ENCODE results near the gene IGSF3. TPM values are rescaled to one million over a fixed set of nuclear protein-coding genes. Genes with fewer than 3 reads are reported as not detected.
A peak's percentile ranks its signal among the peaks of the same experiment; 100 is the strongest.
"Not testable (repeated sequence)": the region's sequence is repeated elsewhere in the genome, so short reads cannot be mapped to it uniquely, and the experiment has no call there.

The IGSF3 gene
- total RNA-seq, 4 donors from 2014 or later = 0.25 to 1.2 (median 0.72) TPM

GRCh38 chr1:116596742-116597307 is 70.7 kb downstream of the IGSF3 start:
- H3K27me3 ChIP-seq, ATAC-seq, H3K36me3 ChIP-seq, H3K4me3 ChIP-seq, H3K4me1 ChIP-seq, DNase-seq, H3K9me3 ChIP-seq, H3K27ac ChIP-seq: not testable (repeated sequence)
- intact Hi-C loops (cut with DNase I; ENCODE audit: low total_unique reads) (loop anchor here (1.0 kb wide), 1 partner anchor 23 kb away; no protein-coding TSS in a partner anchor), in situ Hi-C loops (cut with MboI; ENCODE audit: low sequenced_read_pairs in 4 of 4) (loop anchor here in 1 of 4 donors (25.0 kb wide), 1 partner anchor 440 kb away; no protein-coding TSS in a partner anchor)

DNA sequence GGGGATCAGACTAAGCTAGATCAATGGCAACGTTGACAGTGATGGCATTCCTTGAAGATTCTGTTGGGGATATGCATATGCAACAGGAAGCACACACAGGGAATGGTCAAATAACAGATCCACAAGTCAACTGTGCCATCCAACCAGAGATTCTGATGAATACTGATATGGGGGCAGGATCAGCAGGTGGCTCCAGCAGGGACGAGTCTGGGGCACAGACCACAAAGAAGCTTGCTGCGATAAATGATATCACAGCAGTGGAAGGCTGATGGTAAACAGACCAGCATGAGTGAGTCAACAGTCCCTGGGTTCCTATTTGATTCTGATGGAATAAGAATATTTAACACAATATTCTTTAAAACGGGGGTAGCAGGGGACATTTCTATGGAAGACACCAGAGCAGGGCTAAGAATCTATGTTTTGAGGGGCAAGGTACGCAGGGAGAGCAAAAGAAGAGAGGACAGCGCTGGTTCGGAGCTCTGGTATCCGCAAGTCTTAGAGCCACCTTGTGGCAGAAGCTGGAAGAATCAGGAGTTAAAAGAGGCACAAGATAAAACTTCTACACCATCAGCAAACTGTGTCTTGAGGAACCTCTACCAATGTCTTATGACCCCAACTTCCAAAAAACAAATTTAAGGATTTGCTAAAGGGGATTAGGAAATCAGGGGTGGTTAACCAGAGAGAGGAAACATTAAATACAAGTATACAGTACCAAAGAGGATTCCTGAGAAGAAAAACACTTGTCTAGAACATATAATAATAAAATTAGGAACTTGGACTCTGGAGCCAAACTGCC is 71.4 kb downstream of the IGSF3 start:
- not testable (repeated sequence) for H3K4me1 ChIP-seq, H3K36me3 ChIP-seq, H3K4me3 ChIP-seq, H3K9me3 ChIP-seq, H3K27ac ChIP-seq, H3K27me3 ChIP-seq
- ATAC-seq (peak; percentile 60 to 65), DNase-seq (peak in 1 of 2 donors; percentile 13)
- intact Hi-C loops (cut with DNase I; ENCODE audit: low total_unique reads) (loop anchor here (1.0 kb wide), 1 partner anchor 22 kb away; no protein-coding TSS in a partner anchor), in situ Hi-C loops (cut with MboI; ENCODE audit: low sequenced_read_pairs in 4 of 4) (loop anchor here in 1 of 4 donors (25.0 kb wide), 1 partner anchor 441 kb away; no protein-coding TSS in a partner anchor)
- TF ChIP-seq, protein P1, sequence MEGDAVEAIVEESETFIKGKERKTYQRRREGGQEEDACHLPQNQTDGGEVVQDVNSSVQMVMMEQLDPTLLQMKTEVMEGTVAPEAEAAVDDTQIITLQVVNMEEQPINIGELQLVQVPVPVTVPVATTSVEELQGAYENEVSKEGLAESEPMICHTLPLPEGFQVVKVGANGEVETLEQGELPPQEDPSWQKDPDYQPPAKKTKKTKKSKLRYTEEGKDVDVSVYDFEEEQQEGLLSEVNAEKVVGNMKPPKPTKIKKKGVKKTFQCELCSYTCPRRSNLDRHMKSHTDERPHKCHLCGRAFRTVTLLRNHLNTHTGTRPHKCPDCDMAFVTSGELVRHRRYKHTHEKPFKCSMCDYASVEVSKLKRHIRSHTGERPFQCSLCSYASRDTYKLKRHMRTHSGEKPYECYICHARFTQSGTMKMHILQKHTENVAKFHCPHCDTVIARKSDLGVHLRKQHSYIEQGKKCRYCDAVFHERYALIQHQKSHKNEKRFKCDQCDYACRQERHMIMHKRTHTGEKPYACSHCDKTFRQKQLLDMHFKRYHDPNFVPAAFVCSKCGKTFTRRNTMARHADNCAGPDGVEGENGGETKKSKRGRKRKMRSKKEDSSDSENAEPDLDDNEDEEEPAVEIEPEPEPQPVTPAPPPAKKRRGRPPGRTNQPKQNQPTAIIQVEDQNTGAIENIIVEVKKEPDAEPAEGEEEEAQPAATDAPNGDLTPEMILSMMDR (IDR thresholded peaks at IDR 0.05 in 4 of 5, conservative IDR thresholded peaks at IDR 0.05 in 1 of 5) = peak in 4 of 5 experiments; percentile 22 to 56 (median 48)

- H3K36me3 ChIP-seq; H3K4me1 ChIP-seq; intact Hi-C loops (cut with DNase I; ENCODE audit: low total_unique reads); H3K27me3 ChIP-seq; DNase-seq; H3K27ac ChIP-seq; ATAC-seq; H3K4me3 ChIP-seq; H3K9me3 ChIP-seq: not testable (repeated sequence)
- in situ Hi-C loops (cut with MboI; ENCODE audit: low sequenced_read_pairs in 4 of 4) = loop anchor here in 1 of 4 donors (25.0 kb wide), 1 partner anchor 442 kb away; no protein-coding TSS in a partner anchor
Measured at GRCh38 chr1:116595065-116595840, 72.3 kb downstream of the IGSF3 start.

DNA sequence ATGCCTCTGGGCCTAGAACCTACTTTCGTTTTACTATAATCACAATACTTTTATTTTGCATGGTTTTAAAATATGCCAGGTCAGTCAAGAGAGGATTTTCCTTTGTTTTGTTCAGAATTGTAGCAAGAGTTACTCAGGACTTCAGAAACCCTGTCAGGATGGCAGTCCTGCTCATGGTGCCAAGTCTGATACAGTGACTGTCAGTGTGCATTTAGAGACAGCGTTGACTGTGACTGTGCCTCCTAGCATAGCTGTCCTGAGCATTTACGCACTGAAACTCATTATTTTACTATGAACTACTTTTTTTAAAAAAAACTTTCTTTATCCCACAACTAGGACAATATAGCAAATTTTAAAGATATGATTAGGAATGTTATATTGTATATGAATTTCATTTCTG is 73.6 kb downstream of the IGSF3 start:
- in situ Hi-C loops (cut with MboI; ENCODE audit: low sequenced_read_pairs in 4 of 4) = loop anchor here in 1 of 4 donors (25.0 kb wide), 1 partner anchor 443 kb away; no protein-coding TSS in a partner anchor
- intact Hi-C loops (cut with DNase I; ENCODE audit: low total_unique reads); ATAC-seq; H3K27me3 ChIP-seq; H3K9me3 ChIP-seq; H3K4me1 ChIP-seq; H3K36me3 ChIP-seq; DNase-seq; H3K4me3 ChIP-seq; H3K27ac ChIP-seq: not testable (repeated sequence)

DNA sequence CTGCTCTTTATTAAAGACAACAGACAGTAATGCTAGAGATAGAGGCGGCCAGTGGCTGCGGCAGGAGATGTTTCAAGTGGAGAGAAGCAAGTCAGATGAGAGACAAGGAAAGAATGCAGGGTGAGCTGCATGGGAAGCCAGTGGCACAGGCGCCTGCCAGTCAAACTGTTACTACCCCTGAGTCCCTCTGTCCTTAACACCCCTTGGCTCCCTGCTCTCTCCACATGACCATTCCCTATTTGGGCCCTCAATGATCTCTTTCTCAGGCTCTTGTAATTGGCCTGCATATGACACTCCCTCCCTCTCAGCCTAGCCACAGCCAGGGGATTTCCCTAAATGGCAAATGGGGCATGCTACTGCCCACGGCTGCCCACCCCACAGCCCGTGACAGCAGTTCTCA is 74.1 kb downstream of the IGSF3 start:
- in situ Hi-C loops (cut with MboI; ENCODE audit: low sequenced_read_pairs in 4 of 4) = loop anchor here in 1 of 4 donors (25.0 kb wide), 1 partner anchor 444 kb away; no protein-coding TSS in a partner anchor
- ATAC-seq; intact Hi-C loops (cut with DNase I; ENCODE audit: low total_unique reads); H3K9me3 ChIP-seq; H3K27ac ChIP-seq; H3K36me3 ChIP-seq; H3K4me3 ChIP-seq; H3K4me1 ChIP-seq; H3K27me3 ChIP-seq; DNase-seq: not testable (repeated sequence)

GRCh38 chr1:116591951-116592605 is 75.5 kb downstream of the IGSF3 start:
- H3K27me3 ChIP-seq; H3K9me3 ChIP-seq; ATAC-seq; DNase-seq; intact Hi-C loops (cut with DNase I; ENCODE audit: low total_unique reads); H3K27ac ChIP-seq; H3K4me1 ChIP-seq; H3K4me3 ChIP-seq; H3K36me3 ChIP-seq: not testable (repeated sequence)
- in situ Hi-C loops (cut with MboI; ENCODE audit: low sequenced_read_pairs in 4 of 4) = loop anchor here in 1 of 4 donors (25.0 kb wide), 1 partner anchor 445 kb away; no protein-coding TSS in a partner anchor

- H3K27ac ChIP-seq; H3K27me3 ChIP-seq; intact Hi-C loops (cut with DNase I; ENCODE audit: low total_unique reads); H3K4me3 ChIP-seq; ATAC-seq; DNase-seq; H3K4me1 ChIP-seq; H3K9me3 ChIP-seq; H3K36me3 ChIP-seq: not testable (repeated sequence)
- in situ Hi-C loops (cut with MboI; ENCODE audit: low sequenced_read_pairs in 4 of 4) = loop anchor here in 1 of 4 donors (25.0 kb wide), 1 partner anchor 446 kb away; no protein-coding TSS in a partner anchor
Measured at GRCh38 chr1:116591006-116591950, 76.3 kb downstream of the IGSF3 start.

DNA sequence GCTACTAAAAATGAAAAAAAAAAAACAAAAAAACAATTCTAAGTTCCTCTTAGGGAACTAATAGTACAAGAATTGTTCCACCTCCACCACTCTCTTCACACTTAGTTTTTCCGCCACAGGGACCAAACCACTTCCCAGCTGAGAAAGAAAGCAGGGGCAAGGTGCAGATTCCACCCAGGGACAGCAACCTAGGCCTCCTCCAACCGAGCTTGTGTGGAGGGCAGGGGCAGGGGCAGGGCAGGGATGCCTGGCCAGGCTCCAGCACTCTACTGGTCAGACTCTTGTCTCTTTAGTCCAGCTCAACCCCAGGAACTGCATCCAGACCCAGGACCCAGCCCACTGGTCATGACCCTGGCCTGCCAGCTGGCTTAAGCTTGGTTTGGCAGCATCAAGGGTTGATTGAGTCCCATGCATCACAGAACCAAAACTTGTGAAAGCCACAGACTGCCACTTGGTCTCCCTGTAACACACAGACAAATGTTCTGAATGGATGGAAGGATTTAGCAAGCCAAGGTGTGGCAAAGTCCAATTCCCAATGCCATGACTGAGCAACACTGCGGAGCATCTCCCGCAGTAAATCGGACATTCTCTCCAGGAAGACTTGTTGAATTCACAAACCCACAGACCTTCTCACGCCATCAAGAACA is 77.1 kb downstream of the IGSF3 start:
- in situ Hi-C loops (cut with MboI; ENCODE audit: low sequenced_read_pairs in 4 of 4) = loop anchor here in 1 of 4 donors (25.0 kb wide), 1 partner anchor 447 kb away; no protein-coding TSS in a partner anchor
- intact Hi-C loops (cut with DNase I; ENCODE audit: low total_unique reads); H3K9me3 ChIP-seq; H3K4me3 ChIP-seq; ATAC-seq; DNase-seq; H3K27ac ChIP-seq; H3K36me3 ChIP-seq; H3K4me1 ChIP-seq; H3K27me3 ChIP-seq: not testable (repeated sequence)

All from gastrocnemius medialis (tissue), 4 donors.